Head of caudate nucleus (tissue), 42 donors: ENCODE results near the gene RIPOR2.
"Not testable (repeated sequence)": the region's sequence is repeated elsewhere in the genome, so short reads cannot be mapped to it uniquely, and the experiment has no call there.

ENCODE experiments used
- DNase-seq, 42 donors: peaks; one replicate each; pipeline versions ENCODE4 v3.0.0 to v3.0.0-alpha.2; 2020 to 2021; ENCODE audit warnings: mixed read lengths in 7 of 42
- intact Hi-C: fragments of 100-400 bp; cut with DNase I; formaldehyde crosslinking; loops from one replicate; pipeline ENCODE4 v1.15.0; 2022

RIPOR2 gene

GRCh38 chr6:24960991-24961475 is 25.3 kb upstream of the RIPOR2 start:
- intact Hi-C loops = no loop called here
- DNase-seq = no peak

- intact Hi-C loops = no loop called here
Observed at GRCh38 chr6:24959319-24959718, 23.6 kb upstream of the RIPOR2 start.

GRCh38 chr6:24957199-24957598 is 21.4 kb upstream of the RIPOR2 start:
- intact Hi-C loops = no loop called here
- DNase-seq = no peak

More at GRCh38 chr6:24959319-24959718, 23.6 kb upstream of the RIPOR2 start:
- no peak for DNase-seq

- intact Hi-C loops = no loop called here
- no peak for DNase-seq
Observed at GRCh38 chr6:24953726-24954125, 18.0 kb upstream of the RIPOR2 start.

GRCh38 chr6:24951811-24952299 is 16.1 kb upstream of the RIPOR2 start:
- intact Hi-C loops = no loop called here
- DNase-seq = peak in 1 of 42 donors; percentile 23

GRCh38 chr6:24950218-24950941 is 14.6 kb upstream of the RIPOR2 start:
- DNase-seq = no peak

GRCh38 chr6:24949020-24949569 is 13.3 kb upstream of the RIPOR2 start:
- intact Hi-C loops = no loop called here
- DNase-seq = no peak

More at GRCh38 chr6:24950218-24950941, 14.6 kb upstream of the RIPOR2 start:
- intact Hi-C loops = no loop called here

GRCh38 chr6:24948261-24948660 is 12.5 kb upstream of the RIPOR2 start:
- DNase-seq, intact Hi-C loops: not testable (repeated sequence)

- intact Hi-C loops = no loop called here
- DNase-seq = no peak
Observed at GRCh38 chr6:24947636-24948035, 11.9 kb upstream of the RIPOR2 start.

- DNase-seq = no peak
- intact Hi-C loops = no loop called here
Observed at GRCh38 chr6:24945054-24945453, 9.3 kb upstream of the RIPOR2 start.

GRCh38 chr6:24943774-24944173 is 8.0 kb upstream of the RIPOR2 start:
- no peak for DNase-seq
- intact Hi-C loops = no loop called here

GRCh38 chr6:24940311-24940917 is 4.7 kb upstream of the RIPOR2 start:
- intact Hi-C loops = no loop called here
- DNase-seq = no peak

- intact Hi-C loops = no loop called here
- DNase-seq = peak in 1 of 42 donors; percentile 4
Observed at GRCh38 chr6:24936641-24937317, 1.0 kb upstream of the RIPOR2 start.

- DNase-seq = no peak
- intact Hi-C loops = no loop called here
Observed at GRCh38 chr6:24933868-24934401, 1.8 kb downstream of the RIPOR2 start.

- intact Hi-C loops = no loop called here
- no peak for DNase-seq
Observed at GRCh38 chr6:24933266-24933665, 2.5 kb downstream of the RIPOR2 start.

GRCh38 chr6:24932832-24933231 is 2.9 kb downstream of the RIPOR2 start:
- intact Hi-C loops = no loop called here
- DNase-seq = no peak

- no peak for DNase-seq
- intact Hi-C loops = no loop called here
Observed at GRCh38 chr6:24931718-24932691, 3.8 kb downstream of the RIPOR2 start.

- no peak for DNase-seq
- intact Hi-C loops = no loop called here
Observed at GRCh38 chr6:24931296-24931695, 4.5 kb downstream of the RIPOR2 start.
